ENCODE data around the gene EID2. TPM values are rescaled to one million over a fixed set of nuclear protein-coding genes. Genes with fewer than 3 reads are reported as not detected.

The EID2 gene
- total RNA-seq, 1 experiment from 2014 or later: 17.5 TPM

DNA sequence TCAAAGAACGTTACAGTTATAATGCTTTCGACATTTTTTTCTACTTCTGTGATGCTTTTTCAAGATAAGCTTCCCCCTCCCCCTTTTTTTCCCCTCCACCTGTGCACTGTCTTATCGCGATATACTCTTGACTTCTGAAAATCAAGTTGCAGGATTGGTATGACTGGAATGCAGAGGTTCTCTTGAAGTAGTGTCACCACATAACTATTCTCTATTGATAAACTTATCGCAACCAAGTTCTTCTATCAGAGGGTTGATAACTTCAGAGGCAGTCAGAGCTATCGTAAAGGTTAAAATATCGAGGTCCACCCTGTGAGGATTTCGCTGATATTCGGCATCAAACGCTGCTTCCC lies 820 bp downstream of the EID2 start:
- TF ChIP-seq, protein P1, sequence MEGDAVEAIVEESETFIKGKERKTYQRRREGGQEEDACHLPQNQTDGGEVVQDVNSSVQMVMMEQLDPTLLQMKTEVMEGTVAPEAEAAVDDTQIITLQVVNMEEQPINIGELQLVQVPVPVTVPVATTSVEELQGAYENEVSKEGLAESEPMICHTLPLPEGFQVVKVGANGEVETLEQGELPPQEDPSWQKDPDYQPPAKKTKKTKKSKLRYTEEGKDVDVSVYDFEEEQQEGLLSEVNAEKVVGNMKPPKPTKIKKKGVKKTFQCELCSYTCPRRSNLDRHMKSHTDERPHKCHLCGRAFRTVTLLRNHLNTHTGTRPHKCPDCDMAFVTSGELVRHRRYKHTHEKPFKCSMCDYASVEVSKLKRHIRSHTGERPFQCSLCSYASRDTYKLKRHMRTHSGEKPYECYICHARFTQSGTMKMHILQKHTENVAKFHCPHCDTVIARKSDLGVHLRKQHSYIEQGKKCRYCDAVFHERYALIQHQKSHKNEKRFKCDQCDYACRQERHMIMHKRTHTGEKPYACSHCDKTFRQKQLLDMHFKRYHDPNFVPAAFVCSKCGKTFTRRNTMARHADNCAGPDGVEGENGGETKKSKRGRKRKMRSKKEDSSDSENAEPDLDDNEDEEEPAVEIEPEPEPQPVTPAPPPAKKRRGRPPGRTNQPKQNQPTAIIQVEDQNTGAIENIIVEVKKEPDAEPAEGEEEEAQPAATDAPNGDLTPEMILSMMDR (IDR thresholded peaks at IDR 0.05; ENCODE audit: unreplicated experiment): no peak
- intact Hi-C loops (cut with micrococcal nuclease; ENCODE audit: unreplicated experiment): no loop called here
- H3K9me3 Mint-ChIP-seq (ENCODE audit: low read depth, unreplicated experiment): no peaks in the 10 kb centered on the region
- H3K4me1 Mint-ChIP-seq (ENCODE audit: low read depth, unreplicated experiment): peaks cover 28% of the 10 kb centered on the region
- H3K4me3 Mint-ChIP-seq (ENCODE audit: low read depth, unreplicated experiment): peak overlapping the region; percentile 84
- H3K36me3 Mint-ChIP-seq (ENCODE audit: insufficient read depth, unreplicated experiment): peaks cover 28% of the 10 kb centered on the region
- peaks cover 46% of the 10 kb centered on the region for H3K27me3 Mint-ChIP-seq (ENCODE audit: unreplicated experiment)
- DNase-seq: no peak
- TSS peak; percentile 86 for BruUV-seq (replicated peaks)
- H3K27ac Mint-ChIP-seq (ENCODE audit: unreplicated experiment): no peak overlapping the region
- CTCF ChIA-PET: interaction anchor here (1.1 to 1.8 kb wide), 2 partner anchors 12 to 41 kb away, joined by 3 to 4 read pairs; no protein-coding TSS in a partner anchor

DNA sequence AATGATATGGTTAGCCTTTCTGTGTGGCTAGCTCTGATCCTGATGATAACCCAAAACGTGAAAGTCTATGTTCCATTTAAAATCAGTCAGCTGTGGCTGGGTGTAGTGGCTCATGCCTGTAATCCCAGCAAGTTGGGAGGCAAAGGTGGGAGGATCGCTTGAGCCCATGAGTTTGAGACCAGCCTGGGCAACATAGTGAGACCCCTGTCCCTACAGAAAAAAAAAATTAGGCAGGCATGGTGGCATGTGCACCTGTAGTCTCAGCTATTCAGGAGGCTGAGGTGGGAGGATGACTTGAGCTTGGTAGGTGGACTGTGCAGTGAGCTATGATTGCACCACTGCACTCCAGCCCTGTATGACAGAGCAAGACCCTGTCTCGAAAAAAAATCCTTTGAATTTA lies 6.2 kb downstream of the EID2 start:
- Mint-ChIP-seq H3K36me3 (ENCODE audit: insufficient read depth, unreplicated experiment) (peaks cover 25% of the 10 kb centered on the region), H3K4me1 (ENCODE audit: low read depth, unreplicated experiment) (peaks cover 10% of the 10 kb centered on the region), H3K27me3 (ENCODE audit: unreplicated experiment) (peaks cover 9% of the 10 kb centered on the region), H3K4me3 (ENCODE audit: low read depth, unreplicated experiment) (no peak overlapping the region), H3K27ac (ENCODE audit: unreplicated experiment) (no peak overlapping the region), H3K9me3 (ENCODE audit: low read depth, unreplicated experiment) (no peaks in the 10 kb centered on the region)
- TF ChIP-seq, protein P1 (IDR thresholded peaks at IDR 0.05; ENCODE audit: unreplicated experiment): no peak
- intact Hi-C loops (cut with micrococcal nuclease; ENCODE audit: unreplicated experiment): loop anchor here (2.0 to 5.0 kb wide), 3 partner anchors 36 to 141 kb away; partner anchors contain the start of genes DLL3, MED29 and PAF1
- CTCF ChIA-PET: interaction anchor here (1.1 to 2.6 kb wide), 3 partner anchors 33 to 136 kb away, joined by 3 to 21 read pairs (median 5); no protein-coding TSS in a partner anchor
- DNase-seq: no peak
- no TSS peak for BruUV-seq (replicated peaks)

DNA sequence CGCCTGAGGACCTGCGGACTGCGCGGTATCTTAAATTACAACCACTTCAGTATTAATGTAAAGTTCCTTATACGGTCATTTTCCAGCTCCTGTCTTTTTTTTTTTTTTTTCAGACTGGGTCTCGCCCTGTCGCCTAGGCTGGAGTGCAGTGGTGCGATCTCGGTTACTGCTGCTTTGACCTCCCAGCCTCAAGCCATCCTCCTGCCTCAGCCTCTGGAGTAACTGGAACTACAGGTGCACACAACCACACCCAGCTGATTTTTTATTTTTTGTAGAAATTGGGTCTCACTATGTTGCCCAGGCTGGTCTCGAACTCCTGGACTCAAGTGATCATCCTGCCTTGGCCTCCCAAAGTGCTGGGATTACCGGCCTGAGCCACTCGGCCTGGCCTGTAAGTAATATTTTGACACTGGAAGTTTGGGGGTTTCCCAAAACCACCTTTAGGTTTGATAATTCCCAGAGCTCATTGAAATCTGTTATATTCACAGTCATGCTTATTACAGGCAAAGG lies 6.9 kb downstream of the EID2 start:
- Mint-ChIP-seq H3K27ac (ENCODE audit: unreplicated experiment) (no peak overlapping the region), H3K27me3 (ENCODE audit: unreplicated experiment) (peaks cover 9% of the 10 kb centered on the region), H3K4me3 (ENCODE audit: low read depth, unreplicated experiment) (peak overlapping the region; percentile 83), H3K4me1 (ENCODE audit: low read depth, unreplicated experiment) (peaks cover 3% of the 10 kb centered on the region), H3K9me3 (ENCODE audit: low read depth, unreplicated experiment) (no peaks in the 10 kb centered on the region), H3K36me3 (ENCODE audit: insufficient read depth, unreplicated experiment) (peaks cover 20% of the 10 kb centered on the region)
- DNase-seq: no peak
- CTCF ChIA-PET: interaction anchor here (0.5 to 2.6 kb wide), 8 partner anchors 14 to 1635 kb away, joined by 3 to 21 read pairs (median 4); partner anchors contain the start of gene TIMM50
- intact Hi-C loops (cut with micrococcal nuclease; ENCODE audit: unreplicated experiment): loop anchor here (2.0 to 5.0 kb wide), 3 partner anchors 36 to 141 kb away; partner anchors contain the start of genes DLL3, MED29 and PAF1
- BruUV-seq (replicated peaks): no TSS peak
- TF ChIP-seq, protein P1 (IDR thresholded peaks at IDR 0.05; ENCODE audit: unreplicated experiment): no peak

DNA sequence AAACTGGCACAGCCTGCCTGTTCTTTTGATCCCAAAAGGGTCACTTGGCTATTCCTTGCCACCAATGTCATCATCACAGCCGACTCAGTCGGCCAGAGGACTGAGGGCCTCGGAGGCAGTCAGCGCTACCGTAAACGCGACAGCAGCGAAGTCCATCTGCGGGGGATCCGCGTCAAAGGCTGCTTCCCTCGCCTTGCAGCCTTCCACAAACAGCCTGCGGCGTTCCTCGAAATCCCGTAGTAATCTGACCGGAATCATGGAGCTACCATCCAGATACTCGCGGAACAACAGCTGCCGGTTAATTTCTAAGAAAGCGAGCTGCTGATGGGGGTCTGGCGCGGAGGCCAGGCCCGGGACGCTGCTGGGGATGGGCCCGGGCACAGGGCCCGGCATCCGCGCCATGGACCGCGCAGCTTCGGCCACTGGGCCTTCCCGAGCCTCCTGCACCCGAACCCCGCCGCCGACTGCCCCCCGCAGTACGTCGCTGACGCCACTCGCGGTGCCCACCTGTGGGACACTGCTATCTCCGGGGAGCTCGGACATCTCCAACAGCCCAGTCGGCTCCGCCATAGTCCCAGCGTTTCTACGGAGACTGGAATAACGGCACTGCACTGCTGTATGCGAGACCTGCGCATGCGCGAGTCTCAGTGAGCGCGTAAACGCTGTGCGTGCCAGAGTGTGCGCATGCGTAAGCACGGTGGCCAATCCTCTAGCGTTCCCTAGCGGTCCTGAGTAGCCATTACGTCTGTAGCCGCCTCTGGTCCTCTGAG lies 7.5 kb downstream of the EID2 start, which contains the start of gene EID2B:
Gene EID2B, minus strand, starts transcription at position 620 of the 770 bp plus-strand sequence. Its CDS starts 50 bp downstream, at position 570.
- DNase-seq: peak; percentile 96
- Mint-ChIP-seq H3K27me3 (ENCODE audit: unreplicated experiment) (peaks cover 9% of the 10 kb centered on the region), H3K9me3 (ENCODE audit: low read depth, unreplicated experiment) (no peaks in the 10 kb centered on the region), H3K36me3 (ENCODE audit: insufficient read depth, unreplicated experiment) (peaks cover 16% of the 10 kb centered on the region), H3K4me1 (ENCODE audit: low read depth, unreplicated experiment) (no peaks in the 10 kb centered on the region), H3K27ac (ENCODE audit: unreplicated experiment) (no peak within 1 kb of the TSS), H3K4me3 (ENCODE audit: low read depth, unreplicated experiment) (peak within 1 kb of the TSS; percentile 83)
- TF ChIP-seq, protein P1 (IDR thresholded peaks at IDR 0.05; ENCODE audit: unreplicated experiment): peak; percentile 98
- intact Hi-C loops (cut with micrococcal nuclease; ENCODE audit: unreplicated experiment): loop anchor here (1.0 to 5.0 kb wide), 4 partner anchors 35 to 140 kb away; partner anchors contain the start of genes DLL3, MED29 and PAF1
- CTCF ChIA-PET: interaction anchor here (0.5 to 2.6 kb wide), 9 partner anchors 14 to 1636 kb away, joined by 3 to 21 read pairs (median 4); partner anchors contain the start of gene TIMM50
- BruUV-seq (replicated peaks): TSS peak; percentile 36
